Measurements from ENCODE around the gene SCN9A.

- TF ChIP-seq REST (IDR thresholded peaks at IDR 0.05; ENCODE audit: insufficient read depth in 1 of 2, low read depth in 2 of 2, low read length in 2 of 2) (no peak), FOXP2 (optimal IDR thresholded peaks at IDR 0.05; ENCODE audit: borderline replicate concordance, extremely low read depth, extremely low read length, insufficient read depth) (no peak), TAF1 (IDR thresholded peaks at IDR 0.05; ENCODE audit: borderline replicate concordance, insufficient read depth, low read length) (no peak), POLR2AphosphoS5 (IDR thresholded peaks at IDR 0.05; ENCODE audit: low read depth, low read length) (no peak)
Measured at GRCh38 chr2:166155589-166155988, 220.2 kb downstream of the SCN9A start.
